Large intestine (tissue), 3 donors: ENCODE measurements around the gene NFKBIZ. TPM values are rescaled to one million over a fixed set of nuclear protein-coding genes. Genes with fewer than 3 reads are reported as not detected.

Source experiments
- DNase-seq, 2 donors: peaks; one replicate each; pipeline versions ENCODE4 v3.0.0 to v3.0.0-alpha.2; 2013
- H3K27ac ChIP-seq: one replicate; pipeline ENCODE4 v1.5.1; 2013; ENCODE audit warnings: low read length
- H3K27me3 ChIP-seq: 2 replicates; pipeline ENCODE4 v1.6.1; 2013; ENCODE audit warnings: low read length; ENCODE audit not compliant: control insufficient read depth, insufficient read depth
- H3K36me3 ChIP-seq: 2 replicates; pipeline ENCODE4 v1.6.1; 2013; ENCODE audit warnings: low read length; ENCODE audit not compliant: control insufficient read depth, insufficient read depth
- H3K4me1 ChIP-seq: one replicate; pipeline ENCODE4 v1.6.1; 2013; ENCODE audit warnings: low read length; ENCODE audit not compliant: control insufficient read depth, insufficient read depth
- H3K4me3 ChIP-seq: one replicate; pipeline ENCODE4 v1.5.1; 2013; ENCODE audit warnings: low read length
- H3K9me3 ChIP-seq: one replicate; pipeline ENCODE4 v1.6.1; 2013; ENCODE audit warnings: mild to moderate bottlenecking, low read depth, low read length, moderate library complexity; ENCODE audit not compliant: control insufficient read depth
- WGBS: methylation state at CpG from one replicate; pipeline ENCODE4 v1.1.5; 2013; ENCODE audit warnings: low lambda C conversion rate; ENCODE audit not compliant: insufficient coverage; 5-methylcytosine and 5-hydroxymethylcytosine counted together
- polyA plus RNA-seq: library from polyadenylated mRNA; unstranded; fragments of 120-200 nt; gene quantifications from one replicate; pipeline ENCODE4 v1.2.1, GENCODE V29; 2013

The NFKBIZ gene
- polyA plus RNA-seq, 1 donor: 299 TPM

- no peak for DNase-seq
- WGBS: no CpG with 5 or more reads among the region's 3 CpGs
- Histone ChIP-seq H3K36me3 (no peaks in the 10 kb centered on the region), H3K27me3 (no peaks in the 10 kb centered on the region), H3K4me3 (no peak overlapping the region), H3K27ac (no peak overlapping the region), H3K9me3 (no peaks in the 10 kb centered on the region), H3K4me1 (peaks cover 15% of the 10 kb centered on the region)
These were observed 24.6 kb upstream of the NFKBIZ start for GRCh38 chr3:101824702-101825101.

GRCh38 chr3:101825904-101826445 is 23.3 kb upstream of the NFKBIZ start:
- Histone ChIP-seq H3K4me1 (peaks cover 15% of the 10 kb centered on the region), H3K36me3 (no peaks in the 10 kb centered on the region), H3K9me3 (no peaks in the 10 kb centered on the region), H3K27ac (peak overlapping the region; percentile 19), H3K27me3 (no peaks in the 10 kb centered on the region), H3K4me3 (no peak overlapping the region)
- 90% methylated on average over 1 of the region's 2 CpGs for WGBS
- DNase-seq: no peak

GRCh38 chr3:101827211-101828174 is 21.8 kb upstream of the NFKBIZ start:
- Histone ChIP-seq H3K27me3 (no peaks in the 10 kb centered on the region), H3K4me3 (peak overlapping the region; percentile 58), H3K36me3 (no peaks in the 10 kb centered on the region), H3K4me1 (peaks cover 15% of the 10 kb centered on the region), H3K27ac (peak overlapping the region; percentile 87), H3K9me3 (no peaks in the 10 kb centered on the region)
- peak; percentile 86 to 96 for DNase-seq
- 6% methylated on average over 5 of the region's 30 CpGs for WGBS

GRCh38 chr3:101828276-101828675 is 21.0 kb upstream of the NFKBIZ start:
- Histone ChIP-seq H3K9me3 (no peaks in the 10 kb centered on the region), H3K4me1 (peaks cover 15% of the 10 kb centered on the region), H3K27ac (peak overlapping the region; percentile 87), H3K36me3 (no peaks in the 10 kb centered on the region), H3K4me3 (peak overlapping the region; percentile 58), H3K27me3 (no peaks in the 10 kb centered on the region)
- no peak for DNase-seq
- WGBS: no CpG with 5 or more reads among the region's 3 CpGs

GRCh38 chr3:101828691-101829436 is 20.4 kb upstream of the NFKBIZ start:
- no peak overlapping the region for H3K4me3 ChIP-seq

GRCh38 chr3:101829437-101829830 is 19.9 kb upstream of the NFKBIZ start:
- Histone ChIP-seq H3K27me3 (no peaks in the 10 kb centered on the region), H3K27ac (peak overlapping the region; percentile 4), H3K9me3 (no peaks in the 10 kb centered on the region), H3K4me3 (no peak overlapping the region), H3K4me1 (peaks cover 15% of the 10 kb centered on the region), H3K36me3 (no peaks in the 10 kb centered on the region)
- DNase-seq: no peak
- no CpG with 5 or more reads among the region's 2 CpGs for WGBS

More at GRCh38 chr3:101828691-101829436, 20.4 kb upstream of the NFKBIZ start:
- H3K27me3 ChIP-seq: no peaks in the 10 kb centered on the region
- DNase-seq: peak; percentile 38 to 65
- H3K36me3 ChIP-seq: no peaks in the 10 kb centered on the region
- H3K27ac ChIP-seq: peak overlapping the region; percentile 87
- 43% methylated on average over 1 of the region's 9 CpGs for WGBS
- H3K4me1 ChIP-seq: peaks cover 15% of the 10 kb centered on the region
- no peaks in the 10 kb centered on the region for H3K9me3 ChIP-seq

GRCh38 chr3:101829874-101830273 is 19.4 kb upstream of the NFKBIZ start:
- H3K9me3 ChIP-seq: no peaks in the 10 kb centered on the region
- peaks cover 15% of the 10 kb centered on the region for H3K4me1 ChIP-seq
- no peak overlapping the region for H3K27ac ChIP-seq
- DNase-seq: no peak
- no peaks in the 10 kb centered on the region for H3K36me3 ChIP-seq
- no CpG with 5 or more reads among the region's 2 CpGs for WGBS
- no peaks in the 10 kb centered on the region for H3K27me3 ChIP-seq
- no peak overlapping the region for H3K4me3 ChIP-seq

- Histone ChIP-seq H3K27ac (no peak overlapping the region), H3K4me1 (peaks cover 11% of the 10 kb centered on the region), H3K36me3 (no peaks in the 10 kb centered on the region), H3K9me3 (no peaks in the 10 kb centered on the region), H3K27me3 (no peaks in the 10 kb centered on the region), H3K4me3 (no peak overlapping the region)
- DNase-seq: no peak
- no CpG with 5 or more reads among the region's 2 CpGs for WGBS
These were observed 15.8 kb upstream of the NFKBIZ start for GRCh38 chr3:101833446-101833974.

- no peak for DNase-seq
- no peaks in the 10 kb centered on the region for H3K9me3 ChIP-seq
- H3K27ac ChIP-seq: no peak overlapping the region
- H3K4me1 ChIP-seq: peaks cover 3% of the 10 kb centered on the region
- WGBS: 100% methylated on average over 1 of the region's 2 CpGs
- H3K36me3 ChIP-seq: no peaks in the 10 kb centered on the region
- H3K27me3 ChIP-seq: no peaks in the 10 kb centered on the region
- no peak overlapping the region for H3K4me3 ChIP-seq
These were observed 13.6 kb upstream of the NFKBIZ start for GRCh38 chr3:101835676-101836075.

- H3K9me3 ChIP-seq: no peaks in the 10 kb centered on the region
- H3K27ac ChIP-seq: no peak overlapping the region
- H3K27me3 ChIP-seq: no peaks in the 10 kb centered on the region
- no peak overlapping the region for H3K4me3 ChIP-seq
- WGBS: no CpG with 5 or more reads among the region's 6 CpGs
- no peak for DNase-seq
- H3K36me3 ChIP-seq: no peaks in the 10 kb centered on the region
- peaks cover 3% of the 10 kb centered on the region for H3K4me1 ChIP-seq
These were observed 13.2 kb upstream of the NFKBIZ start for GRCh38 chr3:101836160-101836559.
